H9 (cell line): Measurements from ENCODE around the gene MX1. TPM values are rescaled to one million over a fixed set of nuclear protein-coding genes. Genes with fewer than 3 reads are reported as not detected.

ENCODE experiments used
- DNase-seq: peaks from one replicate; pipeline ENCODE4 v3.0.0-alpha.2; 2017
- H2AFZ ChIP-seq: one replicate; pipeline ENCODE4 v1.6.1; 2013; ENCODE audit warnings: mild to moderate bottlenecking, low read length, control low read depth, moderate library complexity
- H2AK5ac ChIP-seq: 2 replicates; pipeline ENCODE4 v1.6.1; 2013; ENCODE audit warnings: low read length, control low read depth, mixed read lengths; ENCODE audit not compliant: insufficient read length
- H2BK120ac ChIP-seq: one replicate; pipeline ENCODE4 v1.6.1; 2013; ENCODE audit warnings: low read depth, mild to moderate bottlenecking, low read length, control low read depth, inconsistent platforms; ENCODE audit not compliant: poor library complexity, severe bottlenecking
- H2BK12ac ChIP-seq: 2 replicates; pipeline ENCODE4 v1.6.1; 2013; ENCODE audit warnings: low read length, control low read depth, mixed read lengths, low read depth; ENCODE audit not compliant: insufficient read length
- H2BK15ac ChIP-seq: 2 replicates; pipeline ENCODE4 v1.6.1; 2013; ENCODE audit warnings: low read depth, low read length, control low read depth
- H2BK20ac ChIP-seq: one replicate; pipeline ENCODE4 v1.6.1; 2013; ENCODE audit warnings: low read depth, mild to moderate bottlenecking, low read length, control low read depth, inconsistent platforms; ENCODE audit not compliant: poor library complexity, severe bottlenecking
- H2BK5ac ChIP-seq: 2 replicates; pipeline ENCODE4 v1.6.1; 2013; ENCODE audit warnings: low read length, control low read depth, mixed read lengths; ENCODE audit not compliant: insufficient read length
- H3K14ac ChIP-seq: 2 replicates; pipeline ENCODE4 v1.6.1; 2013; ENCODE audit warnings: low read length, control low read depth; ENCODE audit not compliant: insufficient read depth
- H3K18ac ChIP-seq: 2 replicates; pipeline ENCODE4 v1.6.1; 2013; ENCODE audit warnings: low read depth, mild to moderate bottlenecking, mixed read lengths, low read length, control low read depth; ENCODE audit not compliant: insufficient read length
- H3K23ac ChIP-seq: 2 replicates; pipeline ENCODE4 v1.6.1; 2013; ENCODE audit warnings: low read length, control low read depth, mixed read lengths, low read depth; ENCODE audit not compliant: insufficient read length
- H3K23me2 ChIP-seq: 2 replicates; pipeline ENCODE4 v1.6.1; 2013; ENCODE audit warnings: low read depth, mild to moderate bottlenecking, mixed read lengths, low read length, control low read depth; ENCODE audit not compliant: insufficient read length, poor library complexity, severe bottlenecking
- H3K27ac ChIP-seq: 2 replicates; pipeline ENCODE4 v1.5.1; 2013; ENCODE audit warnings: low read length, control low read depth, mixed read lengths, low read depth; ENCODE audit not compliant: insufficient read length
- H3K27me3 ChIP-seq: 2 replicates; pipeline ENCODE4 v1.6.1; 2013; ENCODE audit warnings: low read length, control low read depth, inconsistent platforms; ENCODE audit not compliant: insufficient read depth
- H3K4ac ChIP-seq: 2 replicates; pipeline ENCODE4 v1.6.1; 2013; ENCODE audit warnings: low read depth, mild to moderate bottlenecking, control low read depth, inconsistent platforms, low read length, moderate library complexity
- H3K4me1 ChIP-seq: 2 replicates; pipeline ENCODE4 v1.6.1; 2013; ENCODE audit warnings: low read length, control low read depth, inconsistent platforms; ENCODE audit not compliant: insufficient read depth
- H3K4me2 ChIP-seq: 2 replicates; pipeline ENCODE4 v1.6.1; 2013; ENCODE audit warnings: low read length, control low read depth, mixed read lengths; ENCODE audit not compliant: insufficient read length, insufficient read depth
- H3K56ac ChIP-seq: 2 replicates; pipeline ENCODE4 v1.6.1; 2013; ENCODE audit warnings: low read depth, mild to moderate bottlenecking, mixed read lengths, low read length, control low read depth; ENCODE audit not compliant: insufficient read length
- H3K79me1 ChIP-seq: 2 replicates; pipeline ENCODE4 v1.6.1; 2013; ENCODE audit warnings: low read depth, mild to moderate bottlenecking, moderate library complexity, low read length, control low read depth, inconsistent platforms; ENCODE audit not compliant: insufficient read depth, poor library complexity, severe bottlenecking
- H3K79me2 ChIP-seq: 2 replicates; pipeline ENCODE4 v1.6.1; 2013; ENCODE audit warnings: low read length, control low read depth, inconsistent platforms; ENCODE audit not compliant: insufficient read depth
- H3K9ac ChIP-seq: 2 replicates; pipeline ENCODE4 v1.6.1; 2013; ENCODE audit warnings: low read length, control low read depth, mixed read lengths; ENCODE audit not compliant: insufficient read length; ENCODE audit errors: extremely low read depth
- H3K9me3 ChIP-seq: one replicate; pipeline ENCODE4 v1.6.1; 2013; ENCODE audit warnings: low read depth, low read length, inconsistent platforms; ENCODE audit not compliant: control insufficient read depth
- H3T11ph ChIP-seq: one replicate; pipeline ENCODE4 v1.6.1; 2013; ENCODE audit warnings: mild to moderate bottlenecking, low read length, control low read depth, inconsistent platforms
- H4K20me1 ChIP-seq: one replicate; pipeline ENCODE4 v1.6.1; 2013; ENCODE audit not compliant: control insufficient read depth, insufficient read length, insufficient read depth
- H4K5ac ChIP-seq: 2 replicates; pipeline ENCODE4 v1.6.1; 2013; ENCODE audit warnings: low read depth, mild to moderate bottlenecking, mixed read lengths, low read length, control low read depth; ENCODE audit not compliant: insufficient read length
- H4K8ac ChIP-seq: replicated peaks from 2 replicates; pipeline ENCODE4 v1.6.1; 2013; ENCODE audit warnings: low read length, control low read depth, mixed read lengths, low read depth; ENCODE audit not compliant: insufficient read length
- H4K91ac ChIP-seq: 2 replicates; pipeline ENCODE4 v1.6.1; 2013; ENCODE audit warnings: low read depth, mild to moderate bottlenecking, moderate library complexity, mixed read lengths, low read length, control low read depth; ENCODE audit not compliant: insufficient read length
- H3K27ac Mint-ChIP-seq, 3 experiments: 2 replicates in 2 of 3; 3 replicates in 1 of 3; pipeline ENCODE4 v1.8.0; 2020 to 2021; ENCODE audit warnings: mixed read lengths in 3 of 3, mild to moderate bottlenecking in 1 of 3, moderate library complexity in 1 of 3
- H3K27me3 Mint-ChIP-seq: 2 replicates; pipeline ENCODE4 v1.8.0; 2021; ENCODE audit warnings: low read depth, mild to moderate bottlenecking, moderate library complexity, mixed read lengths
- H3K36me3 Mint-ChIP-seq, 3 experiments: 2 replicates in 2 of 3; 3 replicates in 1 of 3; pipeline ENCODE4 v1.8.0; 2020 to 2021; ENCODE audit warnings: low read depth in 3 of 3, mixed read lengths in 3 of 3; ENCODE audit not compliant: insufficient read depth in 1 of 3
- H3K4me1 Mint-ChIP-seq, 2 experiments: 2 replicates each; pipeline ENCODE4 v1.8.0; 2020; ENCODE audit warnings: mixed read lengths in 2 of 2
- H3K4me3 Mint-ChIP-seq, 2 experiments: 2 replicates in 1 of 2; 3 replicates in 1 of 2; pipeline ENCODE4 v1.8.0; 2020 to 2021; ENCODE audit warnings: mild to moderate bottlenecking in 2 of 2, mixed read lengths in 2 of 2, moderate library complexity in 1 of 2
- H3K9me3 Mint-ChIP-seq, 2 experiments: 2 replicates in 1 of 2; 3 replicates in 1 of 2; pipeline ENCODE4 v1.8.0; 2020; ENCODE audit warnings: mild to moderate bottlenecking in 2 of 2, mixed read lengths in 2 of 2, moderate library complexity in 1 of 2
- WGBS: extraction: QIAGEN DNeasy Blood & Tissue Kit; methylation state at CpG from one replicate; pipeline ENCODE4 v1.1.7; 2013; ENCODE audit warnings: missing lambda C conversion rate, low lambda C conversion rate, mixed read lengths; ENCODE audit not compliant: insufficient read length; ENCODE audit errors: extremely low coverage; 5-methylcytosine and 5-hydroxymethylcytosine counted together
- total RNA-seq: library from RNA; stranded (reverse); gene quantifications from 2 replicates; pipeline ENCODE4 v1.2.1, GENCODE V29; 2021
- TF ChIP-seq, protein P1 (sequence below): fragments of 200-600 bp; sonication (generic); conservative IDR thresholded peaks from 3 replicates; pipeline ENCODE4 v1.8.0; 2021; ENCODE audit warnings: antibody characterized with exemption, mild to moderate bottlenecking

MX1 gene
- total RNA-seq, 1 experiment from 2014 or later: 6.3 TPM

DNA sequence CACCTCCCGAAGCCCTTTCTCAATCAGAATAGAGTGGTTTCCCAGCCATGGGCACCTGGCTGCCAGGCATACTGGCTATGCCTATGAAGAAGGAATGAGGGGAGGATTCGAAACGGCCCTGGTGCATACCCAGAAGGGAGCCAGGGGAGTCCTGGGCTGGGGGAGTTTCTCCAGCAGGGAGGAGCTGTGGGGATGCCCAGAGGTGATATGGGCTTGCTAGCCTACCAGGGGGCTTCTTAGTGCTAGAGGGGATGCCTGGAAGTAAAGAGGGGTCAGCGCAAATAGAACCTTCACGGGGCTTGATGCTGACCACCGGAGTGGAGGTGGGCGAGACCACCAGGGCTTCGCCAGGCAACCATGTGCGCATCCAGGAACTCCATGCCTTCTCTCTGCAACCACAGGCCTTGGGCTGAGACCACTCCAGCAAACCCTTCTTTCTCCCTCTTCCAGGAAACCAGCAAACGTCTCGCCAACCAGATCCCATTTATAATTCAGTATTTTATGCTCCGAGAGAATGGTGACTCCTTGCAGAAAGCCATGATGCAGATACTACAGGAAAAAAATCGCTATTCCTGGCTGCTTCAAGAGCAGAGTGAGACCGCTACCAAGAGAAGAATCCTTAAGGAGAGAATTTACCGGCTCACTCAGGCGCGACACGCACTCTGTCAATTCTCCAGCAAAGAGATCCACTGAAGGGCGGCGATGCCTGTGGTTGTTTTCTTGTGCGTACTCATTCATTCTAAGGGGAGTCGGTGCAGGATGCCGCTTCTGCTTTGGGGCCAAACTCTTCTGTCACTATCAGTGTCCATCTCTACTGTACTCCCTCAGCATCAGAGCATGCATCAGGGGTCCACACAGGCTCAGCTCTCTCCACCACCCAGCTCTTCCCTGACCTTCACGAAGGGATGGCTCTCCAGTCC is 18.2 kb upstream of the MX1 start:
- H2BK12ac ChIP-seq: no peak overlapping the region
- no peak overlapping the region for H3K9ac ChIP-seq
- H4K5ac ChIP-seq: no peak overlapping the region
- H3K27ac Mint-ChIP-seq: no peak overlapping the region; a peak in 1 of 7 replicates
- no peaks in the 10 kb centered on the region for H3K4me1 ChIP-seq
- H2BK120ac ChIP-seq: no peak overlapping the region
- H3K4me3 Mint-ChIP-seq: no peak overlapping the region; a peak in 1 of 5 replicates
- peaks cover 3 to 5% of the 10 kb centered on the region in 2 experiments; a peak in 2 of 5 replicates for H3K9me3 Mint-ChIP-seq
- no peaks in the 10 kb centered on the region for H3K79me1 ChIP-seq
- peaks cover 19 to 20% of the 10 kb centered on the region in 2 experiments for H3K4me1 Mint-ChIP-seq
- H2AFZ ChIP-seq: no peak overlapping the region
- no peak overlapping the region for H3K4me2 ChIP-seq
- no peaks in the 10 kb centered on the region for H3K79me2 ChIP-seq
- peaks cover 0 to 16% (median 0%) of the 10 kb centered on the region in 3 experiments; a peak in 2 of 7 replicates for H3K36me3 Mint-ChIP-seq
- no peak overlapping the region for H3K18ac ChIP-seq
- H3K23ac ChIP-seq: no peak overlapping the region
- H3K14ac ChIP-seq: no peak overlapping the region
- no peak overlapping the region for H3T11ph ChIP-seq
- no CpG with 5 or more reads among the region's 24 CpGs for WGBS
- TF ChIP-seq, protein P1, sequence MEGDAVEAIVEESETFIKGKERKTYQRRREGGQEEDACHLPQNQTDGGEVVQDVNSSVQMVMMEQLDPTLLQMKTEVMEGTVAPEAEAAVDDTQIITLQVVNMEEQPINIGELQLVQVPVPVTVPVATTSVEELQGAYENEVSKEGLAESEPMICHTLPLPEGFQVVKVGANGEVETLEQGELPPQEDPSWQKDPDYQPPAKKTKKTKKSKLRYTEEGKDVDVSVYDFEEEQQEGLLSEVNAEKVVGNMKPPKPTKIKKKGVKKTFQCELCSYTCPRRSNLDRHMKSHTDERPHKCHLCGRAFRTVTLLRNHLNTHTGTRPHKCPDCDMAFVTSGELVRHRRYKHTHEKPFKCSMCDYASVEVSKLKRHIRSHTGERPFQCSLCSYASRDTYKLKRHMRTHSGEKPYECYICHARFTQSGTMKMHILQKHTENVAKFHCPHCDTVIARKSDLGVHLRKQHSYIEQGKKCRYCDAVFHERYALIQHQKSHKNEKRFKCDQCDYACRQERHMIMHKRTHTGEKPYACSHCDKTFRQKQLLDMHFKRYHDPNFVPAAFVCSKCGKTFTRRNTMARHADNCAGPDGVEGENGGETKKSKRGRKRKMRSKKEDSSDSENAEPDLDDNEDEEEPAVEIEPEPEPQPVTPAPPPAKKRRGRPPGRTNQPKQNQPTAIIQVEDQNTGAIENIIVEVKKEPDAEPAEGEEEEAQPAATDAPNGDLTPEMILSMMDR: no peak
- H2BK20ac ChIP-seq: no peak overlapping the region
- H4K91ac ChIP-seq: no peak overlapping the region
- H3K27me3 ChIP-seq: no peaks in the 10 kb centered on the region
- peak; percentile 9 for DNase-seq
- H2BK15ac ChIP-seq: no peak overlapping the region
- H4K8ac ChIP-seq: no peak overlapping the region
- no peak overlapping the region for H3K4ac ChIP-seq
- no peak overlapping the region for H3K27ac ChIP-seq
- H2BK5ac ChIP-seq: no peak overlapping the region
- no peaks in the 10 kb centered on the region for H3K23me2 ChIP-seq
- no peak overlapping the region for H2AK5ac ChIP-seq
- no peak overlapping the region for H3K56ac ChIP-seq
- H3K9me3 ChIP-seq: no peaks in the 10 kb centered on the region
- no peaks in the 10 kb centered on the region for H4K20me1 ChIP-seq
- H3K27me3 Mint-ChIP-seq: peaks cover 5% of the 10 kb centered on the region
